Myometrial cell (primary cell): ENCODE measurements around the gene HOXC9. TPM values are rescaled to one million over a fixed set of nuclear protein-coding genes. Genes with fewer than 3 reads are reported as not detected.

Experiments used
- total RNA-seq: library from RNA; depleted of rRNA; stranded (reverse); fragments of >200 nt; gene quantifications from 2 replicates; pipeline ENCODE4 v1.2.3, GENCODE V29; 2015

HOXC9 gene
- total RNA-seq = 2.0 and 7.6 TPM in 2 replicates

GRCh38 chr12:54000116-54001114, at the start of gene HOXC9:
HOXC9 (plus strand) TSS chr12:54000161; CDS start chr12:54000189, 28 bp downstream.

GRCh38 chr12:53954694-53955035, 45.3 kb upstream of the HOXC9 start, which contains the start of gene HOXC12:
HOXC12 (plus strand) TSS chr12:53954903; CDS start chr12:53954930, 27 bp downstream.

GRCh38 chr12:53972722-53973235, 27.2 kb upstream of the HOXC9 start, which contains the start of gene HOXC11:
HOXC11 (plus strand) TSS chr12:53973126; CDS start chr12:53973242, 116 bp downstream.

DNA sequence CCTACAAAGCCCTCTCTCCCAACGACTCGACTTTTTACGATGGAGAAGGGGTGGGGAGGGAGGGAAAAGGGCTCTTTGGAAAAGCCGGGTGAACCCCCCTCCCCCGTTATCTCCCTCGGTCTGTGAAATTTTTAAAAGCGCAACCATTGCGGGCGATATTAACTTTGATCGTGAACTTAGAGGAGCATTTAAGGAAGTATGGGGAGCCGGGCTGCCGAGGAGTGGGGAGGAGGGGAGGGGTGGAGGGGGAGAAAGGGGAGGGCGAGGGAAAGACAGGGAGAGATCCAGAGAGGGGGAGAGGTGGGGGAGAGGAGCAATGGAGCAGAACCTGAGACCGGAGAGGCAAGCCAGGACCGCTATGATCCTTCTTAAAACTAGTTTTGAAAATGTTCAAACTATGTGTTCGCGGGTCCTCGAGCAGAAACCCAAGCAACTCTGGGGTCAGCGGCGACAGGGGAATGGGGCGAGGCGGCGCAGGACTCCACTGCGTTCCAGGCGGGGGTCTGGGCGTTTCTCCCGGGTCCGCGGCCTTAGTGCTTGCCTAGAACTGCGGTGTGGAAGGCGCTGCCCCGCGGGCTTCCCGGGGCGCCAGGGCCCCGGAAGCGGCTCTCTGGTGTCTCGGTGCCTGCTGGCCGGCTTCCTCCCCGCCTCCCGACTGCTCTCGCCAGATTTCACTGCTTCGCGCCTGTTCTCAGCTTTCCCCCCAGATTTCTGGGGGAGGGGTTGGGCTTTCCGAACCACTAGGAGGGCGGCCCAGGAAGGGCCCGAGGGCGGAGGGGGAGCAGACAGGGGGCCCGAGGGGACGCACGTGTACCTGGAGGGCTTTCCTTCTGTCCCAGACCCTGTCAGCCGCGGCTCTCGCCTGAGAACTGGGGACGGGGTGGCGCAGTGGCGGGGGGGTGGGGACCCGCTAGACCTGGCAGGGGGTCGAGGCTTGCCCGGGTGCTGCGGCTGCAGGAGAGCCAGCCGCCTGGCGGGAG, 25.6 kb upstream of the HOXC9 start, which contains the start of gene HOTAIR:
Gene HOTAIR, minus strand, starts transcription at position 871 of the 980 bp plus-strand sequence.

GRCh38 chr12:53984901-53985691, 14.9 kb upstream of the HOXC9 start, which contains the start of gene HOXC10:
HOXC10 (plus strand) TSS chr12:53985146; CDS start chr12:53985260, 114 bp downstream.

DNA sequence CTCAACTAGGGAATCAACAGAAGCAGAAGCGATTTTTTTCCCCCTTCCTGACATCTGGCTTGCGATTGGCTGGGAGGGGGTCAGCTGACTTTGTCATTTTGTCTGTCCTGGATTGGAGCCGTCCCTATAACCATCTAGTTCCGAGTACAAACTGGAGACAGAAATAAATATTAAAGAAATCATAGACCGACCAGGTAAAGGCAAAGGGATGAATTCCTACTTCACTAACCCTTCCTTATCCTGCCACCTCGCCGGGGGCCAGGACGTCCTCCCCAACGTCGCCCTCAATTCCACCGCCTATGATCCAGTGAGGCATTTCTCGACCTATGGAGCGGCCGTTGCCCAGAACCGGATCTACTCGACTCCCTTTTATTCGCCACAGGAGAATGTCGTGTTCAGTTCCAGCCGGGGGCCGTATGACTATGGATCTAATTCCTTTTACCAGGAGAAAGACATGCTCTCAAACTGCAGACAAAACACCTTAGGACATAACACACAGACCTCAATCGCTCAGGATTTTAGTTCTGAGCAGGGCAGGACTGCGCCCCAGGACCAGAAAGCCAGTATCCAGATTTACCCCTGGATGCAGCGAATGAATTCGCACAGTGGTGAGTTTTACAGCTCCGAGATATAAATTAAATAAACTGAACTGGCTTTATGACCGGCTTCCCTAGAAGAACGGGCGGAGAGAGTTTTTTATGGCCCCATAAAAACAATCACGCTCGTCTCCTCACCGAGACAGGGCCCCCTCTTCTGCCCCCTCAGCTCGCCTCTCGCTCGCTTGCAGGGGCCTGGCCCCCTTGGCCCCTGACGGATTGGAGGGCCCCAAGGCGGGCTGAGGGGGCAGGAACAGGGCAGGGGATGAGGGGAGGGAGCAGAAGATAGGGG, 28.6 kb downstream of the HOXC9 start, which contains the start of gene HOXC6:
Gene HOXC6, plus strand, starts transcription at position 127 of the 888 bp plus-strand sequence. Its CDS starts 82 bp downstream, at position 209.

GRCh38 chr12:54032627-54033100, 32.7 kb downstream of the HOXC9 start, which contains the start of gene HOXC5:
HOXC5 (plus strand) TSS chr12:54033050; CDS start chr12:54033123, 73 bp downstream.

Other genes with a start within 250 kb of the HOXC9 start
- gene CISTR, start 248.2 kb upstream of the HOXC9 start, total RNA-seq = not detected in 2 replicates
- gene HOXC13, start 61.3 kb upstream of the HOXC9 start, total RNA-seq = not detected in 2 replicates
- gene HOXC12, start 45.3 kb upstream of the HOXC9 start, total RNA-seq = not detected in 2 replicates
- 1.2 and 3.2 TPM in 2 replicates for gene HOXC11, start 27.0 kb upstream of the HOXC9 start, total RNA-seq
- 1.4 TPM in 2 replicates for gene HOTAIR, start 25.2 kb upstream of the HOXC9 start, total RNA-seq
- gene HOXC10, start 15.0 kb upstream of the HOXC9 start, total RNA-seq = not detected in 2 replicates
- gene HOXC8, start 8.8 kb downstream of the HOXC9 start, total RNA-seq = 0.18 TPM in 1 of 2 replicates, not detected in the other
- 0.86 and 2.5 TPM in 2 replicates for gene HOXC6, start 28.3 kb downstream of the HOXC9 start, total RNA-seq
- not detected in 2 replicates for gene HOXC5, start 32.9 kb downstream of the HOXC9 start, total RNA-seq
- gene HOXC4, start 53.7 kb downstream of the HOXC9 start, total RNA-seq = 0.58 TPM in 1 of 2 replicates, not detected in the other
- gene SMUG1, start 188.8 kb downstream of the HOXC9 start, total RNA-seq = 55.6 and 57.4 TPM in 2 replicates